DND-41 (cell line): ENCODE measurements around the gene FAM168A.

ENCODE experiments used
- ATAC-seq: fragments of 200-7000 bp; cut with Tn5 transposase; 3 replicates; pipeline ENCODE4 v1.9.1; 2021; ENCODE audit warnings: low read depth; ENCODE audit not compliant: insufficient read depth
- DNase-seq: peaks from one replicate; pipeline ENCODE4 v3.0.0-alpha.2; 2020
- H2AFZ ChIP-seq: 2 replicates; pipeline ENCODE4 v1.6.0; 2012; ENCODE audit warnings: low read depth, low read length
- H3K27ac ChIP-seq: 2 replicates; pipeline ENCODE4 v1.5.1; 2012; ENCODE audit warnings: low read length, inconsistent platforms
- H3K27me3 ChIP-seq: fragments of 200-600 bp; sonication (generic); 2 replicates; pipeline ENCODE4 v1.6.0; 2012; ENCODE audit warnings: low read length, mild to moderate bottlenecking, inconsistent platforms; ENCODE audit not compliant: insufficient read depth, poor library complexity
- H3K36me3 ChIP-seq: 2 replicates; pipeline ENCODE4 v1.5.1; 2012; ENCODE audit warnings: low read length, inconsistent platforms; ENCODE audit not compliant: insufficient read depth
- H3K4me1 ChIP-seq: 2 replicates; pipeline ENCODE4 v1.5.1; 2012; ENCODE audit warnings: mild to moderate bottlenecking, low read length; ENCODE audit not compliant: insufficient read depth
- H3K4me2 ChIP-seq: 2 replicates; pipeline ENCODE4 v1.6.0; 2012; ENCODE audit warnings: mild to moderate bottlenecking, moderate library complexity, low read length, inconsistent platforms; ENCODE audit not compliant: insufficient read depth
- H3K4me3 ChIP-seq, 2 experiments: fragments of 200-600 bp in 1 of 2; shearing (Covaris generic) in 1 of 2; 2 replicates each; pipeline ENCODE4 v1.5.1; 2012 to 2016; ENCODE audit warnings: inconsistent platforms in 2 of 2, low read length in 2 of 2, mild to moderate bottlenecking in 2 of 2, low read depth in 1 of 2, moderate library complexity in 1 of 2
- H3K79me2 ChIP-seq: 2 replicates; pipeline ENCODE4 v1.6.0; 2012; ENCODE audit warnings: low read length, inconsistent platforms; ENCODE audit not compliant: insufficient read depth
- H3K9ac ChIP-seq: 2 replicates; pipeline ENCODE4 v1.6.0; 2012; ENCODE audit warnings: low read depth, mild to moderate bottlenecking, inconsistent platforms, low read length, moderate library complexity
- H3K9me3 ChIP-seq: 2 replicates; pipeline ENCODE4 v1.5.1; 2012; ENCODE audit warnings: low read length, moderate library complexity, mild to moderate bottlenecking, inconsistent platforms; ENCODE audit not compliant: insufficient read depth, severe bottlenecking
- H4K20me1 ChIP-seq: 2 replicates; pipeline ENCODE4 v1.6.0; 2012; ENCODE audit warnings: low read length; ENCODE audit not compliant: insufficient read depth
- CTCF ChIP-seq: IDR thresholded peaks from 2 replicates; pipeline ENCODE4 v1.5.1; 2012; ENCODE audit warnings: borderline replicate concordance, low read length, moderate library complexity, mild to moderate bottlenecking; ENCODE audit not compliant: poor library complexity, severe bottlenecking; ENCODE audit errors: extremely low read depth
- EZH2 ChIP-seq: IDR thresholded peaks from 3 replicates; pipeline ENCODE4 v1.6.1; 2012; ENCODE audit warnings: borderline replicate concordance, low read depth, mild to moderate bottlenecking, moderate library complexity, low read length, inconsistent platforms; ENCODE audit not compliant: severe bottlenecking

The FAM168A gene

DNA sequence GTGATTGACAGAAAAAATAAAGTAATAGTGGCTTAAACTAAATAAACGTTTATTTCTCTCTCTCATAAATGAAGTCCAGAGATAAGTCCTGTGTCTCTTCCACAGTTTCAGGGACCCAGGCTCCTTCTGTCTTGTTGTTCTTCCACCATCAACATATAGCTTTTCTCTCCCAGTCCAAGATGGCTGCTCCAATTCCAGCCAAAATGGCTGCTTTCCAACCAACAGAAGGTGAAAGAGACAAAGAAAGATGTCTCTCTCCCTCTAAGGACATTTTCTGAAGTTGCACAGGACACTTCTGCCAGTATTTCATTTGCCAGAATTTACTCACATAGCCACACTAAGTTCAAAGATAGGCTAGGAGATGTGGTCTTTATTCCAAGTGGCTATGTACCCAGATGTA is 39.1 kb upstream of the FAM168A start:
- H4K20me1 ChIP-seq, result no peaks in the 10 kb centered on the region
- H3K79me2 ChIP-seq, result no peaks in the 10 kb centered on the region
- H3K27ac ChIP-seq, result no peak overlapping the region
- H3K4me2 ChIP-seq, result no peak overlapping the region
- no peaks in the 10 kb centered on the region for H3K27me3 ChIP-seq
- peaks cover 6% of the 10 kb centered on the region for H3K4me1 ChIP-seq
- H2AFZ ChIP-seq, result no peak overlapping the region
- ATAC-seq, result no peak
- no peak overlapping the region for H3K9ac ChIP-seq
- no peaks in the 10 kb centered on the region for H3K36me3 ChIP-seq
- H3K9me3 ChIP-seq, result no peaks in the 10 kb centered on the region
- TF ChIP-seq EZH2, result no peak
- TF ChIP-seq CTCF, result no peak
- DNase-seq, result no peak
- no peak overlapping the region for H3K4me3 ChIP-seq

- DNase-seq, result no peak
- Histone ChIP-seq H3K36me3 (no peaks in the 10 kb centered on the region), H3K27me3 (no peaks in the 10 kb centered on the region), H3K4me3 (no peak overlapping the region), H2AFZ (no peak overlapping the region), H3K79me2 (no peaks in the 10 kb centered on the region), H3K9ac (no peak overlapping the region), H3K4me2 (no peak overlapping the region), H3K4me1 (peaks cover 6% of the 10 kb centered on the region), H3K27ac (no peak overlapping the region), H3K9me3 (no peaks in the 10 kb centered on the region), H4K20me1 (no peaks in the 10 kb centered on the region)
- TF ChIP-seq EZH2 (no peak), CTCF (no peak)
- no peak for ATAC-seq
These were observed 38.3 kb upstream of the FAM168A start for GRCh38 chr11:73636249-73636648.

DNA sequence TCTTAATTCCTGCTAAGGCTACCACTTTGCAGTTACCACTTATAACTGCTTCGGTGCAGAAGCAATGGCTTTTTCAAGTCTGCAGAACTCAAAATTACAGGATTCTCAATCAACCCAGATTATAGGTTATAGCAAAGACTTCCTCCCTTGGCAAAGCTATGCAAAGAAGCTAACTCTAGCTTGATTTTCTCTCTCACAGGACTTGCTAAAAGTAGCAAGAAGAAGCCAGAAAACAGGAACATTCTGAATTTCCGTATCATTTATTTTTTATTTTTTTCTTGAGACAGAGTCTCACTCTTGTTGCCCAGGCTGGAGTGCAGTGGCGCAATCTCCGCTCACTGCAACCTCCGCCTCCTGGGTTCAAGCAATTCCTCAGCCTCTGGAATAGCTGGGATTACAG is 37.8 kb upstream of the FAM168A start:
- Histone ChIP-seq H3K36me3 (no peaks in the 10 kb centered on the region), H3K4me1 (peaks cover 6% of the 10 kb centered on the region), H3K9ac (no peak overlapping the region), H3K4me3 (no peak overlapping the region), H3K27me3 (no peaks in the 10 kb centered on the region), H3K4me2 (no peak overlapping the region), H2AFZ (no peak overlapping the region), H3K79me2 (no peaks in the 10 kb centered on the region), H3K9me3 (no peaks in the 10 kb centered on the region), H3K27ac (no peak overlapping the region), H4K20me1 (no peaks in the 10 kb centered on the region)
- DNase-seq (no peak), ATAC-seq (no peak)
- no peak for TF ChIP-seq CTCF
- no peak for TF ChIP-seq EZH2

DNA sequence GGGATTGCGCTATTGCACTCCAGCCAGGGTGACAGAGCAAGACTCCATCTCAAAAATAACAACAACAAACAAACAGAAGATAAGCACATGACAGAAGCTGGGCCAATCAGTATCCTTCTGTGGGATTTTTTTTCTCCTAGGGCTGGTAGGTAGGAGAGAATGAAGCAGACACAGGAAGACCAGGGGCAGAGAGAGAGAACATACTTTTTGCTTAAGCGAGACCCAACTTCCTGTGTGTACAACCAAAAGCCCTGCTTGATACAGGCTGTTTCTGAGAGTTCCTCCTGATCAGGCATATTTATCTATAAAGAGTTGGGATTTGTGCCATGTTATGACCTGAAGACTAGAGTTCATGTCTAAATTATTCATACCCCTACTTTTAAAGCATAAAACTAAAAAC is 36.1 kb upstream of the FAM168A start:
- H3K4me2 ChIP-seq, result no peak overlapping the region
- no peaks in the 10 kb centered on the region for H3K79me2 ChIP-seq
- H3K36me3 ChIP-seq, result no peaks in the 10 kb centered on the region
- ATAC-seq (peak; percentile 67; the same call in 2 of the 3 replicates), DNase-seq (no peak)
- no peak overlapping the region for H3K4me3 ChIP-seq
- H2AFZ ChIP-seq, result peak overlapping the region; percentile 41; the same call in 1 of the 2 replicates
- TF ChIP-seq CTCF (no peak), EZH2 (no peak)
- no peaks in the 10 kb centered on the region for H3K9me3 ChIP-seq
- no peak overlapping the region for H3K9ac ChIP-seq
- H3K27ac ChIP-seq, result no peak overlapping the region
- H4K20me1 ChIP-seq, result no peaks in the 10 kb centered on the region
- no peaks in the 10 kb centered on the region for H3K27me3 ChIP-seq
- peaks cover 6% of the 10 kb centered on the region for H3K4me1 ChIP-seq
